ENCODE measurements around the gene PAWR. TPM values are rescaled to one million over a fixed set of nuclear protein-coding genes. Genes with fewer than 3 reads are reported as not detected.
A peak's percentile ranks its signal among the peaks of the same experiment; 100 is the strongest.

PAWR gene
- total and polyA plus RNA-seq, 2 donors (not counting 1 experiment from before 2014, with no cell fraction given) = 6.5 to 16.0 TPM

- Histone ChIP-seq H3K27me3 (ENCODE audit: control insufficient read depth, insufficient read depth, low read length) (no peaks in the 10 kb centered on the region), H3K79me2 (ENCODE audit: control insufficient read depth, insufficient read depth, low read length) (no peaks in the 10 kb centered on the region), H3K27ac (ENCODE audit: insufficient read depth, low read length) (no peak overlapping the region), H2AFZ (ENCODE audit: low read length) (no peak overlapping the region), H3K4me1 (ENCODE audit: control insufficient read depth, extremely low read depth, insufficient read depth, low read length) (no peaks in the 10 kb centered on the region), H3K9me3 (ENCODE audit: control insufficient read depth, insufficient read depth, low read depth, low read length) (no peaks in the 10 kb centered on the region), H3K36me3 (ENCODE audit: control insufficient read depth, insufficient read depth, low read length) (no peaks in the 10 kb centered on the region), H3K4me3 (replicated peaks in 1 of 4; ENCODE audit: control extremely low read depth in 1 of 4, insufficient read depth in 1 of 4, low read depth in 3 of 4, low read length in 4 of 4) (no peak overlapping the region), H4K20me1 (ENCODE audit: control insufficient read depth, extremely low read depth, insufficient read depth, low read length) (no peaks in the 10 kb centered on the region), H3K4me2 (ENCODE audit: extremely low read depth, insufficient read depth, low read length) (no peak overlapping the region), H3K9ac (ENCODE audit: insufficient read depth, low read length) (no peak overlapping the region)
- TF ChIP-seq CTCF (conservative IDR thresholded peaks at IDR 0.05 in 1 of 2, IDR thresholded peaks at IDR 0.05 in 1 of 2; ENCODE audit: low read depth in 1 of 2, low read length in 2 of 2) (no peak), EZH2 (IDR thresholded peaks at IDR 0.05; ENCODE audit: low read length, missing control alignments) (no peak)
- peak; percentile 12 to 71 for DNase-seq (ENCODE audit: low read depth in 2 of 2)
Observed at GRCh38 chr12:79624378-79624777, 66.4 kb downstream of the PAWR start.

- Histone ChIP-seq H3K4me3 (replicated peaks in 1 of 4; ENCODE audit: control extremely low read depth in 1 of 4, insufficient read depth in 1 of 4, low read depth in 3 of 4, low read length in 4 of 4) (no peak overlapping the region), H3K4me2 (ENCODE audit: extremely low read depth, insufficient read depth, low read length) (no peak overlapping the region), H4K20me1 (ENCODE audit: control insufficient read depth, extremely low read depth, insufficient read depth, low read length) (no peaks in the 10 kb centered on the region), H2AFZ (ENCODE audit: low read length) (no peak overlapping the region), H3K4me1 (ENCODE audit: control insufficient read depth, extremely low read depth, insufficient read depth, low read length) (no peaks in the 10 kb centered on the region), H3K79me2 (ENCODE audit: control insufficient read depth, insufficient read depth, low read length) (no peaks in the 10 kb centered on the region), H3K27me3 (ENCODE audit: control insufficient read depth, insufficient read depth, low read length) (no peaks in the 10 kb centered on the region), H3K9ac (ENCODE audit: insufficient read depth, low read length) (no peak overlapping the region), H3K36me3 (ENCODE audit: control insufficient read depth, insufficient read depth, low read length) (no peaks in the 10 kb centered on the region), H3K27ac (ENCODE audit: insufficient read depth, low read length) (no peak overlapping the region), H3K9me3 (ENCODE audit: control insufficient read depth, insufficient read depth, low read depth, low read length) (no peaks in the 10 kb centered on the region)
- TF ChIP-seq CTCF (conservative IDR thresholded peaks at IDR 0.05 in 1 of 2, IDR thresholded peaks at IDR 0.05 in 1 of 2; ENCODE audit: low read depth in 1 of 2, low read length in 2 of 2) (no peak), EZH2 (IDR thresholded peaks at IDR 0.05; ENCODE audit: low read length, missing control alignments) (no peak)
- DNase-seq (ENCODE audit: low read depth in 2 of 2) = no peak
Observed at GRCh38 chr12:79619872-79620562, 70.7 kb downstream of the PAWR start.

GRCh38 chr12:79618848-79619404, 71.8 kb downstream of the PAWR start:
- H3K9ac ChIP-seq (ENCODE audit: insufficient read depth, low read length) = no peak overlapping the region
- H3K27ac ChIP-seq (ENCODE audit: insufficient read depth, low read length) = no peak overlapping the region
- H3K4me2 ChIP-seq (ENCODE audit: extremely low read depth, insufficient read depth, low read length) = no peak overlapping the region
- no peaks in the 10 kb centered on the region for H3K27me3 ChIP-seq (ENCODE audit: control insufficient read depth, insufficient read depth, low read length)
- no peaks in the 10 kb centered on the region for H3K36me3 ChIP-seq (ENCODE audit: control insufficient read depth, insufficient read depth, low read length)
- DNase-seq (ENCODE audit: low read depth in 2 of 2) = peak; percentile 15 to 78
- no peaks in the 10 kb centered on the region for H3K79me2 ChIP-seq (ENCODE audit: control insufficient read depth, insufficient read depth, low read length)
- H3K9me3 ChIP-seq (ENCODE audit: control insufficient read depth, insufficient read depth, low read depth, low read length) = no peaks in the 10 kb centered on the region
- no peaks in the 10 kb centered on the region for H4K20me1 ChIP-seq (ENCODE audit: control insufficient read depth, extremely low read depth, insufficient read depth, low read length)
- TF ChIP-seq CTCF (conservative IDR thresholded peaks at IDR 0.05 in 1 of 2, IDR thresholded peaks at IDR 0.05 in 1 of 2; ENCODE audit: low read depth in 1 of 2, low read length in 2 of 2) = no peak
- no peak overlapping the region for H3K4me3 ChIP-seq (replicated peaks in 1 of 4; ENCODE audit: control extremely low read depth in 1 of 4, insufficient read depth in 1 of 4, low read depth in 3 of 4, low read length in 4 of 4)
- H3K4me1 ChIP-seq (ENCODE audit: control insufficient read depth, extremely low read depth, insufficient read depth, low read length) = no peaks in the 10 kb centered on the region
- no peak overlapping the region for H2AFZ ChIP-seq (ENCODE audit: low read length)

Measured in fibroblast of lung (primary cell).